Activated CD4-positive, alpha-beta T cell treated with anti-CD3 and anti-CD28 coated beads for 24 hours (primary cell): Measurements from ENCODE around the gene EIPR1.

Source experiments
- DNase-seq, 2 donors: peaks; one replicate each; pipeline ENCODE4 v3.0.0-alpha.2; 2020; ENCODE audit warnings: low read depth in 2 of 2

EIPR1 gene

GRCh38 chr2:3324404-3325281 lies 53.0 kb downstream of the EIPR1 start:
- DNase-seq = no peak

- DNase-seq = no peak
These were observed 53.6 kb downstream of the EIPR1 start for GRCh38 chr2:3324036-3324386.

GRCh38 chr2:3323360-3324035 lies 54.1 kb downstream of the EIPR1 start:
- DNase-seq = no peak

GRCh38 chr2:3322311-3322970 lies 55.2 kb downstream of the EIPR1 start:
- DNase-seq = no peak

GRCh38 chr2:3321825-3322224 lies 55.8 kb downstream of the EIPR1 start:
- DNase-seq = no peak

- DNase-seq = no peak
These were observed 56.6 kb downstream of the EIPR1 start for GRCh38 chr2:3320910-3321605.

GRCh38 chr2:3319745-3320566 lies 57.7 kb downstream of the EIPR1 start:
- no peak for DNase-seq

GRCh38 chr2:3319134-3319533 lies 58.5 kb downstream of the EIPR1 start:
- DNase-seq = no peak

GRCh38 chr2:3317871-3318590 lies 59.6 kb downstream of the EIPR1 start:
- DNase-seq = no peak

GRCh38 chr2:3317277-3317685 lies 60.3 kb downstream of the EIPR1 start:
- DNase-seq = no peak

GRCh38 chr2:3316456-3317276 lies 61.0 kb downstream of the EIPR1 start:
- DNase-seq = no peak

GRCh38 chr2:3314626-3315025 lies 63.0 kb downstream of the EIPR1 start:
- DNase-seq = no peak

GRCh38 chr2:3313781-3314375 lies 63.7 kb downstream of the EIPR1 start:
- no peak for DNase-seq

GRCh38 chr2:3312576-3313345 lies 64.9 kb downstream of the EIPR1 start:
- DNase-seq = no peak

GRCh38 chr2:3311601-3312000 lies 66.0 kb downstream of the EIPR1 start:
- DNase-seq = no peak

- no peak for DNase-seq
These were observed 67.9 kb downstream of the EIPR1 start for GRCh38 chr2:3309496-3310355.

GRCh38 chr2:3307901-3308300 lies 69.7 kb downstream of the EIPR1 start:
- no peak for DNase-seq

- no peak for DNase-seq
These were observed 70.4 kb downstream of the EIPR1 start for GRCh38 chr2:3307236-3307635.
